Stimulated activated CD8-positive, alpha-beta memory T cell treated with anti-CD3 and anti-CD28 coated beads, Interleukin-7, amount 100 ng/mL, for 48 hours (primary cell): ENCODE data around the gene C16orf54.
"Not testable (repeated sequence)": the region's sequence is repeated elsewhere in the genome, so short reads cannot be mapped to it uniquely, and the experiment has no call there.

ENCODE experiments used
- DNase-seq, 2 donors: peaks; one replicate each; pipeline ENCODE4 v3.0.0-alpha.2; 2020; ENCODE audit warnings: low read depth in 1 of 2; ENCODE audit errors: extremely low read depth in 1 of 2

The C16orf54 gene

DNA sequence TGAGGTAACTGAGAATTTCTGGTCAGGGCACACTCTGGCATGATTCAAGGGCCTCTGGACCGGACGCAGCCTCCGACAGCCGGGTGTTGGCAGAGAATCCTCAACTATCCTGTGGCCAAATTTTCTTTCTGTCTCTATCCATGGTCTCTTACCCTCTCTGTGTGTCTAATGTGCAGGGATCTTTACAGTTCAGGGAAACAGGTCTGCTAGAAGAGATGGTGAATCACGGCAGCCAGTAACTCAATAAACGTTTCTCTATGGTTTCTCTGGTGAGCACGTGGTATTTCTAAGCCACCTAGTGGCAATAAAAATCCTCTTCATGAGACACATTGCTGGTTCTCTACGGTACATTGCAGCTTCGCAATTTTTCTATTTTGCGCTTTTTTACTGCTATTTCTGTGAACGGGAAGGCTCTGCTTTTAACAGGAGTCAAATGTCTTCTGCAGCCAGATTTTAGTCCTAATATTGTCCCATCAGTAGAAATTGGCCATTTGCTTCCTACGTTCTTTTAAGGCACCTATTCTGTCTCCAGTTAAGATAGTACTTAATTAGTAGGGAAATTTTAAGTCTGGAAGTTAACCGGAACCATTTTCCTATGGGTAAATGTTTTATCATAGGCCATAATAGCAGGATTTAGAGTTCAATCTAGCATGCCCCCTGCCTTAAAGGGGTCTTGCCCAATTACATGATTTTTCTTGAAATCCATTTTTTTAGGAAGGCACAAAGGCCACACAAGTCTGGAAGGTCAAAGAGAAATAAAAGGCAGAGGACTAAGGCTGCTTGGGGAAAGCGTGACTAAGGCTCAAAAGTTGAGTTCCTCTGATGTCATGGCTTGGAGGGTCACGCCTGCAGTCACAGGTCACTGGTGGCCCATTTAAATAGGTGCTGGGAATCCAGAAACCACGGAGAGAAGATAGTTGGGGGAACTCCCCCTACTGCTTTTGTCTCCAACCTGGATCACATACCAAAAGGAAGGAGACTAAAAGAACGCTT lies 35.3 kb downstream of the C16orf54 start:
- DNase-seq = peak in 1 of 2 donors; percentile 28

DNA sequence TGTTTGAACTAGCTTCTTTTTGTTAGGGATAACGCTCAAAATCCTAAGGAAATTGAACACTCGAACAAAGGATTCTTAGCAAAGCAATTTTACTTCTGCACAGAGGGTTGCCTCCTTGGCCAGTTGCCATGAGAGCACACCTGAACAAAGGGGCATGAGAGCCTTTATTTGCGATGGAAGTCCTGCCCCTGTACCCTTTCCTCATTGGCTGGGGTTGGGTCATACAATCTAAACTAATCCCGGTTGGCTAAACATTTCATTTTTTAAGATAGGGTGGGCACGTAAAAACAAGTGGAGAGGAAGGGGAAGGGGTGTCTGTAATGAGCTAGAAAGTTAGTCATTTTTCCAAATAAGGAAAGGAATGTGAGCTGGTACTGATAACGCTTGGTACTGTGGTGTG lies 36.1 kb downstream of the C16orf54 start:
- DNase-seq = not testable (repeated sequence)

- no peak for DNase-seq
Observed at GRCh38 chr16:29708917-29709600, 36.7 kb downstream of the C16orf54 start.

DNA sequence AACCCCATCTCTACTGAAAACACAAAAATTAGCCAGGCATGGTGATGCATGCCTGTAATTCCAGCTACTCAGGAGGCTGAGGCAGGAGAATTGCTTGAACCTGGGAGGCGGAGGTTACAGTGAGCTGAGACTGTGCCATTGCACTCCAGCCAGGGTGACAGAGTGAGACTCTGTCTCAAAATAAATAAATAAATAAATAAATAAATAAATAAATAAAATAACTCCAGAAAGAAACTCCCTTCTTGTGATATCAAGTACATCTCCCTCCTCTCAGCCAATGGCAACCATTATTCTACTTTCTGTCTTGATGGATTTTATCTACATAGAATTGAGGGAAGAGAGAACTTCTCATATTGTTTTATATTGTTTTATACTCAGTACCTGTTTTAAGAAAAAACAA lies 38.6 kb downstream of the C16orf54 start:
- not testable (repeated sequence) for DNase-seq

DNA sequence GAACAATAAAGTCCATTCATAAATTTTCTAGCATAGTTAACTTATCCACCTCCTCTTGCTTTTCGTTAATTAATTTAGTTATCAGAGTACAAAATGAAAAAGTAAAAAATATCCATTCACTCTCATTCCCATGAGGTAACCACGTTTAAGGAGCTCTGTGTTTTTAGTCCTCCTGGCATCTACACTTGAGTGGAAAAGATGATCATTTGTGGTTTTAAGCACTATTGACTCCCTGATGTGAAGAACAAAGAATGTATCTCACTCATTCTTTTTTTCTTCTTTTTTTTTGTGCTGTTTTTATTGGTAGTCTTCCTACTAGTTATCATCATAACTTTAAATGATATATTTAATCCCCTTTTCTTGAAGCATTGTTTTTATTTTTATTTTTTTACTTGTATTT lies 40.8 kb downstream of the C16orf54 start:
- no peak for DNase-seq

GRCh38 chr16:29702269-29702668 lies 43.5 kb downstream of the C16orf54 start:
- DNase-seq = no peak

GRCh38 chr16:29701214-29701555 lies 44.6 kb downstream of the C16orf54 start:
- no peak for DNase-seq

- peak in 1 of 2 donors; percentile 51 for DNase-seq
Observed at GRCh38 chr16:29700253-29700987, 45.4 kb downstream of the C16orf54 start.

GRCh38 chr16:29699324-29700219 lies 46.2 kb downstream of the C16orf54 start:
- no peak for DNase-seq

- DNase-seq = no peak
Observed at GRCh38 chr16:29698484-29699323, 47.1 kb downstream of the C16orf54 start.

DNA sequence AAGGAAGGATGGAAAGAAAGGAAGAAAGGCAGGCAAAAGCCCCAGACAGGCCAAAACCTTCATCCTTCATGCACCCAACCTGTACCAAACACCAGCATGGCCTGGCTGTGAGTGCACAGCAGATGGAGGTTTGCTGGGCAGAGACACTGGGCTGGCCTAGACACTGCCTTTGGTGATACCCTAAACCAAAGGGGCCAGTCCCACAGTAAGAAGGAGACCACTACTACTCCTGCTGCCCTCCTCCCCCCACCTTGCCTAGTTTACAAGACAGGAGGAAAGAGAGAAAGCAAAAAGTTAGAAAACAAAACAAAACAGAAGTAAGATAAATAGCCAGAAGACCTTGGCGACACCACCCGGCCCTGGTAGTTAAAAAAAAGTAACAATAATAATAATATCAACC lies 47.7 kb downstream of the C16orf54 start:
- no peak for DNase-seq

DNA sequence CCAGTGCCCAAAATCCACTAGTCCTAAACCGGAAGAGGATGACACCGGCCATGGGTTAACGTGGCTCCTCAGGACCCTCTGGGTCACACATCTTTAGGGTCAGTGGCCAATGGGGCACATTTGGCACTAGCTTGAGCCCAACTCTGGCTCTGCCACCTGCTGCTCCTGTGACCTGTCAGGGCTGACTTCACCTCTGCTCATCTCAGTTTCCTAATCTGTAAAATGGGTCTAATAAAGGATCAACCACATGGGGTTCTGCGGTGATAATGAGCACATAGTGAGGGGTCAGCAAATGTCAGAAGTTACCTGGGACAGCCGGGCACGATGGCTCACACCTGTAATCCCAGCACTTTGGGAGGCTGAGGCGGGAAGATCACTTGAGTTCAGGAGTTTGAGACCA lies 48.4 kb downstream of the C16orf54 start:
- DNase-seq = no peak

DNA sequence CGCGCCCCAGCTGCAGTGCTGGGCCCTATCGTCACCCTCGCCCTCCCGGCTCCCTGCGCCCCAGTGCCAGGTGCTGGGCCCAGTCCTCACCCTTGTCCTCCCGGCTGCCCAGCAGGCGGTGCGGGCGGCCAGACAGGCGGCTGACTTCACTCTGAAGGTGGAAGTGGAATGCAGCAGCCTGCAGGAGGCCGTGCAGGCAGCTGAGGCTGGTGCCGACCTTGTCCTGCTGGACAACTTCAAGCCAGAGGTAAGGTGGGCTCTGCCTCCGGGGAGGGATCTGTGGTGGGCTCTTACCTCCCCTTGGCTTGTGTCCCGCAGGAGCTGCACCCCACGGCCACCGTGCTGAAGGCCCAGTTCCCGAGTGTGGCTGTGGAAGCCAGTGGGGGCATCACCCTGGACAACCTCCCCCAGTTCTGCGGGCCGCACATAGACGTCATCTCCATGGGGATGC lies 48.9 kb downstream of the C16orf54 start:
- DNase-seq = no peak

DNA sequence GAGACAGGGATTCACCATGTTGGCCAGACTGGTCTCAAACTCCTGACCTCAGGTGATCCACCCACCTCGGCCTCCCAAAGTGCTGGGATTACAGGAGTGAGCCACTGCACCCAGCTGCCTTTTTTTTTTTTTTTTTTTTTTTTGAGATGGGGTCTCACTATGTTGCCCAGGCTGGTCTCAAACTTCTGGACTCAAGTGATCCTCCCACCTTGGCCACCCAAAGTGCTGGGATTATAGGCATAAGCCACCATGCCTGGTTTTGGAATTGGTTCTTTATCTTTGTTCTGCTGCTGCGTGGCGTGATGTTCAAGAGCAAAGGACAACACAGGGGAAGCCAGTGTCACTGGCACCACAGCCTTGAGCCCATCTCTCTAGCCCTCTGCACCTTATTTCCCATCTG lies 50.1 kb downstream of the C16orf54 start:
- DNase-seq = not testable (repeated sequence)

DNA sequence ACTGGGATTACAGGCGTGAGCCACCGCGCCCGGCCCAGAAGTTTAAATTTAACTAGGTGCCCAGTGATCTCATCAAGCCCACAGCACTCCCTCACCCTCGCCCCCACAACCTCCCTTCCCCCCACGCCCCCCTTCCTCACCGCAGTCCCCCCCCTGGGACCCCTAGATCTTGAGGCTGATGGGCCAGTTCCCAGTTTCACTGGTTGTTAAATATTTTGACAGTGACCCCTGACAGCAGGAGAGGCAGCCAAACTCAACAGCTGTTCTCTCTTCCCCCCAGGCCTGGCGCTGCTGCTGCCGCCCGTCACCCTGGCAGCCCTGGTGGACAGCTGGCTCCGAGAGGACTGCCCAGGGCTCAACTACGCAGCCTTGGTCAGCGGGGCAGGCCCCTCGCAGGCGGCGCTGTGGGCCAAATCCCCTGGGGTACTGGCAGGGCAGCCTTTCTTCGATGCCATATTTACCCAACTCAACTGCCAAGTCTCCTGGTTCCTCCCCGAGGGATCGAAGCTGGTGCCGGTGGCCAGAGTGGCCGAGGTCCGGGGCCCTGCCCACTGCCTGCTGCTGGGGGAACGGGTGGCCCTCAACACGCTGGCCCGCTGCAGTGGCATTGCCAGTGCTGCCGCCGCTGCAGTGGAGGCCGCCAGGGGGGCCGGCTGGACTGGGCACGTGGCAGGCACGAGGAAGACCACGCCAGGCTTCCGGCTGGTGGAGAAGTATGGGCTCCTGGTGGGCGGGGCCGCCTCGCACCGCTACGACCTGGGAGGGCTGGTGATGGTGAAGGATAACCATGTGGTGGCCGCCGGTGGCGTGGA lies 51.2 kb downstream of the C16orf54 start:
- no peak for DNase-seq

- DNase-seq = not testable (repeated sequence)
Observed at GRCh38 chr16:29692606-29693005, 53.2 kb downstream of the C16orf54 start.
